IMR-90 (cell line): Measurements from ENCODE around the gene MSANTD1. TPM values are rescaled to one million over a fixed set of nuclear protein-coding genes. Genes with fewer than 3 reads are reported as not detected.

Experiments used
- ATAC-seq: fragments of 200-7000 bp; cut with Tn5 transposase; 2 replicates; pipeline ENCODE4 v1.9.1; 2020; ENCODE audit warnings: low read depth, mild to moderate bottlenecking, moderate library complexity
- BruUV-seq: library from RNA; stranded (reverse); fragments of 400-500 nt; replicated peaks from 2 replicates; lab custom pipeline; 2021; lab: Mats Ljungman, UMichigan
- CTCF ChIA-PET: fragments of 300-600 bp; formaldehyde crosslinking; extraction: SDS; loops from one replicate; lab custom pipeline; 2021; ENCODE audit warnings: antibody characterized with exemption; lab: Yijun Ruan, JAX
- POLR2A ChIA-PET: fragments of 300-600 bp; sonication (Branson Sonifier 250); formaldehyde crosslinking; loops from one replicate; lab custom pipeline; 2022; ENCODE audit warnings: antibody characterized with exemption; ENCODE audit not compliant: unreplicated experiment; lab: Charles Lee
- DNase-seq: peaks from one replicate; pipeline ENCODE4 v3.0.0; 2013
- H2AFZ ChIP-seq: replicated peaks from 2 replicates; pipeline ENCODE3; 2013; ENCODE audit warnings: low read length, mild to moderate bottlenecking; ENCODE audit not compliant: poor library complexity
- H2AK5ac ChIP-seq: 2 replicates; pipeline ENCODE4 v1.6.1; 2013; ENCODE audit warnings: low read depth, low read length, inconsistent platforms
- H2AK9ac ChIP-seq: replicated peaks from 2 replicates; pipeline ENCODE3; 2013; ENCODE audit warnings: mild to moderate bottlenecking, low read depth, low read length, moderate library complexity; ENCODE audit not compliant: poor library complexity
- H2BK120ac ChIP-seq: 2 replicates; pipeline ENCODE4 v1.6.1; 2013; ENCODE audit warnings: low read depth, low read length, inconsistent platforms
- H2BK15ac ChIP-seq: 3 replicates; pipeline ENCODE4 v1.6.1; 2013; ENCODE audit warnings: low read depth, low read length, inconsistent platforms
- H2BK20ac ChIP-seq: 2 replicates; pipeline ENCODE4 v1.6.1; 2013; ENCODE audit warnings: low read depth, mild to moderate bottlenecking, inconsistent platforms, low read length, moderate library complexity
- H2BK5ac ChIP-seq: 2 replicates; pipeline ENCODE4 v1.6.1; 2013; ENCODE audit warnings: mild to moderate bottlenecking, low read depth, low read length, inconsistent platforms; ENCODE audit not compliant: poor library complexity, severe bottlenecking
- H3K14ac ChIP-seq: replicated peaks from 2 replicates; pipeline ENCODE4 v1.6.1; 2013; ENCODE audit warnings: low read depth, low read length, inconsistent platforms
- H3K18ac ChIP-seq: 2 replicates; pipeline ENCODE4 v1.6.1; 2013; ENCODE audit warnings: low read depth, low read length, control low read depth
- H3K23ac ChIP-seq: 2 replicates; pipeline ENCODE4 v1.6.1; 2013; ENCODE audit warnings: low read depth, low read length, inconsistent platforms
- H3K27ac ChIP-seq: 2 replicates; pipeline ENCODE4 v1.5.1; 2013; ENCODE audit warnings: mild to moderate bottlenecking, control low read depth, low read length; ENCODE audit not compliant: insufficient read depth
- H3K27me3 ChIP-seq: 2 replicates; pipeline ENCODE4 v1.6.1; 2013; ENCODE audit warnings: low read length; ENCODE audit not compliant: control insufficient read depth, insufficient read depth
- H3K36me3 ChIP-seq: 2 replicates; pipeline ENCODE4 v1.6.1; 2013; ENCODE audit warnings: low read length, mixed read lengths; ENCODE audit not compliant: control insufficient read depth, insufficient read depth
- H3K4ac ChIP-seq: 2 replicates; pipeline ENCODE4 v1.6.1; 2013; ENCODE audit warnings: low read depth, low read length, inconsistent platforms
- H3K4me1 ChIP-seq: 2 replicates; pipeline ENCODE4 v1.6.1; 2013; ENCODE audit warnings: low read length, mixed read lengths; ENCODE audit not compliant: control insufficient read depth, insufficient read depth
- H3K4me2 ChIP-seq: 2 replicates; pipeline ENCODE4 v1.6.1; 2013; ENCODE audit warnings: low read depth, mild to moderate bottlenecking, control low read depth, low read length, moderate library complexity
- H3K4me3 ChIP-seq: 2 replicates; pipeline ENCODE4 v1.5.1; 2013; ENCODE audit warnings: low read depth, mild to moderate bottlenecking, control low read depth, low read length, moderate library complexity; ENCODE audit not compliant: insufficient read depth
- H3K56ac ChIP-seq: 2 replicates; pipeline ENCODE4 v1.6.1; 2013; ENCODE audit warnings: low read length, inconsistent platforms; ENCODE audit not compliant: insufficient read depth; ENCODE audit errors: extremely low read depth
- H3K79me1 ChIP-seq, 2 experiments: 2 replicates each; pipeline ENCODE4 v1.6.1; 2013; ENCODE audit warnings: low read length in 2 of 2, inconsistent platforms in 1 of 2, low read depth in 1 of 2
- H3K9ac ChIP-seq: 2 replicates; pipeline ENCODE4 v1.6.1; 2013; ENCODE audit warnings: low read depth, low read length, control low read depth
- H3K9me1 ChIP-seq: 2 replicates; pipeline ENCODE4 v1.6.1; 2013; ENCODE audit warnings: low read length, inconsistent platforms; ENCODE audit not compliant: insufficient read depth
- H3K9me3 ChIP-seq: 2 replicates; pipeline ENCODE4 v1.6.1; 2013; ENCODE audit warnings: low read length; ENCODE audit not compliant: control insufficient read depth, insufficient read depth
- H4K20me1 ChIP-seq: 2 replicates; pipeline ENCODE4 v1.6.1; 2013; ENCODE audit warnings: low read length, inconsistent platforms; ENCODE audit not compliant: insufficient read depth
- H4K5ac ChIP-seq: 2 replicates; pipeline ENCODE4 v1.6.1; 2013; ENCODE audit warnings: mild to moderate bottlenecking, low read depth, low read length, control low read depth
- H4K8ac ChIP-seq, 2 experiments: 2 replicates each; pipeline ENCODE4 v1.6.1; 2013; ENCODE audit warnings: low read depth in 2 of 2, low read length in 2 of 2, control low read depth in 1 of 2, inconsistent platforms in 1 of 2
- H4K91ac ChIP-seq: 2 replicates; pipeline ENCODE4 v1.6.1; 2013; ENCODE audit warnings: low read depth, low read length, inconsistent platforms; ENCODE audit not compliant: insufficient read depth
- CEBPB ChIP-seq: IDR thresholded peaks from 2 replicates; pipeline ENCODE4 v1.6.1; 2012; ENCODE audit warnings: low read depth, low read length, improper control_type of control experiment
- NFE2L2 ChIP-seq: fragments of 150-350 bp; IDR thresholded peaks from 2 replicates; pipeline ENCODE4 v1.6.1; 2016; ENCODE audit warnings: low read depth, mild to moderate bottlenecking, low read length
- USF2 ChIP-seq: fragments of 150-350 bp; IDR thresholded peaks from 2 replicates; pipeline ENCODE4 v1.6.1; 2017; ENCODE audit warnings: mild to moderate bottlenecking, antibody characterized with exemption, low read length, low read depth
- WGBS, 2 experiments: methylation state at CpG; one replicate each; pipeline versions ENCODE4 v1.1.5 to v1.1.7; 2013; ENCODE audit warnings: missing lambda C conversion rate in 2 of 2; ENCODE audit not compliant: insufficient read length in 1 of 2; ENCODE audit errors: extremely low coverage in 2 of 2; 5-methylcytosine and 5-hydroxymethylcytosine counted together
- dilution Hi-C: fragments of 300-500 bp; cut with HindIII; formaldehyde crosslinking; loops from one replicate; pipeline ENCODE4 v1.14.3; 2018; ENCODE audit warnings: low sequenced_read_pairs; ENCODE audit not compliant: unreplicated experiment
- in situ Hi-C: fragments of 300-500 bp; cut with MboI; formaldehyde crosslinking; loops from 3 replicates; pipeline ENCODE4 v1.14.3; 2019; ENCODE audit warnings: low sequenced_read_pairs, inconsistent platforms, mixed read lengths
- intact Hi-C: fragments of 100-400 bp; cut with micrococcal nuclease; formaldehyde crosslinking; loops from 2 replicates; pipeline ENCODE4 v1.10.0; 2022
- polyA plus RNA-seq, 3 experiments: library from polyadenylated mRNA; depleted of rRNA; stranded (reverse); fragments of >200 nt; gene quantifications; 2 replicates each; pipeline ENCODE4 v1.2.3, GENCODE V29; 2012; ENCODE audit warnings: low replicate concordance in 1 of 3
- total RNA-seq: library from RNA; depleted of rRNA; stranded (reverse); fragments of >200 nt; gene quantifications from 2 replicates; pipeline ENCODE4 v1.2.3, GENCODE V29; 2012

The MSANTD1 gene
- total and polyA plus RNA-seq, 2 of the 4 experiments (the other 2 are of a cell fraction) = under 0.01 to 0.07 TPM

- Histone ChIP-seq H4K91ac (no peak overlapping the region), H3K36me3 (no peaks in the 10 kb centered on the region), H4K5ac (no peak overlapping the region), H4K20me1 (no peaks in the 10 kb centered on the region), H2BK120ac (no peak overlapping the region), H2BK5ac (no peak overlapping the region), H2BK20ac (no peak overlapping the region), H2AK9ac (no peak overlapping the region), H3K18ac (no peak overlapping the region), H3K4me1 (no peaks in the 10 kb centered on the region), H3K9ac (no peak overlapping the region), H3K14ac (no peak overlapping the region), H3K56ac (no peak overlapping the region), H3K4me3 (no peak overlapping the region), H2AK5ac (no peak overlapping the region), H2AFZ (no peak overlapping the region), H3K23ac (no peak overlapping the region), H3K27me3 (no peaks in the 10 kb centered on the region), H3K27ac (no peak overlapping the region), H3K9me3 (no peaks in the 10 kb centered on the region), H4K8ac (no peak overlapping the region), H3K79me1 (no peaks in the 10 kb centered on the region), H3K4ac (no peak overlapping the region), H2BK15ac (no peak overlapping the region), H3K9me1 (no peaks in the 10 kb centered on the region), H3K4me2 (no peak overlapping the region)
- POLR2A ChIA-PET = no interaction called here
- no peak for DNase-seq
- in situ Hi-C loops (no loop called here), intact Hi-C loops (no loop called here), dilution Hi-C loops (no loop called here)
- BruUV-seq = no TSS peak
- no peak for ATAC-seq
- TF ChIP-seq USF2 = no peak
- no peak for TF ChIP-seq CEBPB
- TF ChIP-seq NFE2L2 = no peak
- CTCF ChIA-PET = no interaction called here
- 85% methylated on average over 5 of the region's 14 CpGs; no CpG with 5 or more reads in 1 of the 2 experiments for WGBS, 2 experiments
Measured at GRCh38 chr4:3250438-3250955, 1.5 kb downstream of the MSANTD1 start.
